Heart left ventricle (tissue), 13 donors: ENCODE results near the gene ADCY5.

Experiments used
- CTCF ChIP-seq, 12 donors: fragments of 200-600 bp; sonication (generic) in 4 of 12; IDR thresholded peaks; one replicate each; pipeline versions ENCODE4 v1.5.0 to v1.8.0; 2018 to 2022; ENCODE audit warnings: antibody characterized with exemption in 12 of 12, mild to moderate bottlenecking in 5 of 12
- POLR2A ChIP-seq, 2 donors: fragments of 450-650 bp; IDR thresholded peaks; one replicate each; pipeline ENCODE4 v1.6.1; 2017; ENCODE audit warnings: antibody characterized with exemption in 2 of 2, mild to moderate bottlenecking in 2 of 2, moderate library complexity in 2 of 2
- donor health status: ischemic (EF 13 %, LVEDD 7.1; RV severe dilation, severe dysfunction).
- donor health status: DM: no; HTN: yes; CAD: no.
- donor health status: DM: no; HTN: no; CAD: no.
- donor health status: ischemic (EF 25% LVEDD 6.9; RV normal size, moderate dysfunction).
- donor health status: ischemic (EF 25% LVEDD 5.7; RV mildly dilated, moderate dysfunction).
- donor health status: ischemic (EF 35%, LVEDD 5.7; RV mildly dilated, moderate dysfunction).
- donor health status: nonischemic (EF 11% LVEDD 7.7; RV severe dilation, severe dysfunction).
- donor health status: DM: yes; HTN: yes; CAD: no.
- donor health status: PGD.
- donor health status: ischemic (EF 29% LVEDD 5.4; RV normal size, mild dysfunction).
- donor health status: nonischemic (EF 23%, LVEDD 6.1; RV moderate dilation, normal function).

- peak in 1 of 12 donors; percentile 14 for TF ChIP-seq CTCF (IDR thresholded peaks at IDR 0.05)
- TF ChIP-seq POLR2A (IDR thresholded peaks at IDR 0.05) = no peak
These were observed 25.9 kb downstream of the ADCY5 start for GRCh38 chr3:123423031-123423430.
